GM20000 (cell line): ENCODE results near the gene MORN4.

Experiments used
- DNase-seq: peaks from one replicate; pipeline ENCODE4 v3.0.0; 2012; ENCODE audit warnings: low spot score
- TF ChIP-seq, protein P1 (sequence below): IDR thresholded peaks from 2 replicates; pipeline ENCODE4 v1.5.1; 2012; ENCODE audit warnings: mild to moderate bottlenecking, control low read depth; ENCODE audit errors: extremely low read depth, missing control alignments

Gene MORN4

DNA sequence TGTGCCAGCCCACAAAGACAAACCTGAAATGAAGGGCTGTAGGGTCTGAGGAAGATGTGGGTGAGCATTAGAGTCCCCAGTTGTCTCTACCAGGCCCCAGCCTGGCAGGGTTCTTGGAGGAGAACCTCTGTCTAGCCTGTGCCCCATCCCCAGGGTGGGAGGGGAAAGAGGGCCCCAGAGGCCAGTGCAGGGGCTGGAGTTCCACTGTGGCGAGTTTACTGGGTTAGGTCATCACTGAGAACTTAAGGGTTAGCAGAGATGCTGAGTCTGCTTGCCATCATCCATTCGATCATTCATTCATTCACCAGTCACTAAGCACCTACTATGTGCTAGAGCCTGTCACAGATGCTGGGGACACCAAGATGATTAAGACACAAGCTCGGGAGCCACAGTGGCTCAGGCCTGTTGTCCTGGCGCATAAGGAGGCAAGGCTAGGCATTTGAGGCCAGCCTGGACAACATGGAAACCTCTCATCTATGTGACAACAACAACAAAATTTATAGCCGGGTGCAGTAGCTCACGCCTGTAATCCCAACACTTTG lies 58.1 kb downstream of the MORN4 start:
- TF ChIP-seq, protein P1, sequence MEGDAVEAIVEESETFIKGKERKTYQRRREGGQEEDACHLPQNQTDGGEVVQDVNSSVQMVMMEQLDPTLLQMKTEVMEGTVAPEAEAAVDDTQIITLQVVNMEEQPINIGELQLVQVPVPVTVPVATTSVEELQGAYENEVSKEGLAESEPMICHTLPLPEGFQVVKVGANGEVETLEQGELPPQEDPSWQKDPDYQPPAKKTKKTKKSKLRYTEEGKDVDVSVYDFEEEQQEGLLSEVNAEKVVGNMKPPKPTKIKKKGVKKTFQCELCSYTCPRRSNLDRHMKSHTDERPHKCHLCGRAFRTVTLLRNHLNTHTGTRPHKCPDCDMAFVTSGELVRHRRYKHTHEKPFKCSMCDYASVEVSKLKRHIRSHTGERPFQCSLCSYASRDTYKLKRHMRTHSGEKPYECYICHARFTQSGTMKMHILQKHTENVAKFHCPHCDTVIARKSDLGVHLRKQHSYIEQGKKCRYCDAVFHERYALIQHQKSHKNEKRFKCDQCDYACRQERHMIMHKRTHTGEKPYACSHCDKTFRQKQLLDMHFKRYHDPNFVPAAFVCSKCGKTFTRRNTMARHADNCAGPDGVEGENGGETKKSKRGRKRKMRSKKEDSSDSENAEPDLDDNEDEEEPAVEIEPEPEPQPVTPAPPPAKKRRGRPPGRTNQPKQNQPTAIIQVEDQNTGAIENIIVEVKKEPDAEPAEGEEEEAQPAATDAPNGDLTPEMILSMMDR = no peak
- no peak for DNase-seq

DNA sequence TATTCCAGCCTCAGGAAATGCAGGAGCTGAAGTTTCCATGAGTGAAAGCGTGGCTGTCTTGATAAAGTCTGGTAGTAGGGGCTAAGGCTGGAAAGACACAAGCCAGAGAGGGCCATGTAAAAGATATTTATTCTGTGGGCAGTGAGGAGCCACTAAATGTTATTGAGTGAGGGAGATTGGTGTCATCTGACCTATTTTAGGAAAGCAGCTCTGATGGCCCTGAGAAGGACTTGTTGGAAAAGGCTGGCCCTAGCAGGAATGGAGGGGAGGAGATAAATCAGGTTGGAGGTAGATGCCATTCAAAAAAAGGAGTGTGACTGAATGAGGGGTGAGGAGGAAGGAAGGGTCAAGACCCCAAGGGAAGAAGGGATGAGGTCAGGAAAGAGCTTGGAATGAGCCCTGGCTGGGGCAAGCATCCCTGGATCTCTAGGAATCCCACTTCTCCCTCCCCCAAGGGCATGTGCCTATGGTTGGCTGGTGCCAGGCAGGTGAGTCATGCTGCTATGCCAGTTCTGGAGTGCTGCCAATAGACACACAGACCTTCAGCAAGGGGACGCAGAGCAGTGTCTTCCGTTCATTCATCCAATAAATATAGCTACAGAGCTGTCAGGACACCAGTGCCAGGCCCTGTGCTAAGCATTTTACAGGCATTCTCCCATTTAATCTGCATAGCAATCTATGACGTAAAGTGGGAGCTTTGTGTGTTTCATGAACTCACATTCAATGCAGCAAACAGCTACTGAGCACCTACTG lies 58.8 kb downstream of the MORN4 start:
- TF ChIP-seq, protein P1 = no peak
- no peak for DNase-seq

DNA sequence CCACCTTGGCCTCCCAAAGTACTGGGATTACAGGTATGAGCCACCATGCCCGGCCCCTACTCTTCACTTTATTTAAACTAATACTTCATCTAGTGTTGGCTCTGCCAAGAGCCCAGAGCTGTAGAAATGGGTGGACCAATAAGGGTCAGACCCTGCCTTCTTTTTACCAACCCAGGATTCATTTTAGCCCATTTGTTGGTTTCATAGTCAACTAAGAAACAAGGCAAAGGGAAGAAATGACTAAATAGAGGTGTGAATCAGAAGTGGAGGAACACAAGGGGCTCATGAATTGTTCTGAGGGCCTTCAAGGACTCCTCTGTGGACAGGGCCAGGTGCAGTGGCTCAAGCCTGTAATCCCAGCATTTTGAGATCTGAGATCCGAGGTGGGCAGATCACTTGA lies 59.6 kb downstream of the MORN4 start:
- TF ChIP-seq, protein P1 = no peak
- DNase-seq = no peak

DNA sequence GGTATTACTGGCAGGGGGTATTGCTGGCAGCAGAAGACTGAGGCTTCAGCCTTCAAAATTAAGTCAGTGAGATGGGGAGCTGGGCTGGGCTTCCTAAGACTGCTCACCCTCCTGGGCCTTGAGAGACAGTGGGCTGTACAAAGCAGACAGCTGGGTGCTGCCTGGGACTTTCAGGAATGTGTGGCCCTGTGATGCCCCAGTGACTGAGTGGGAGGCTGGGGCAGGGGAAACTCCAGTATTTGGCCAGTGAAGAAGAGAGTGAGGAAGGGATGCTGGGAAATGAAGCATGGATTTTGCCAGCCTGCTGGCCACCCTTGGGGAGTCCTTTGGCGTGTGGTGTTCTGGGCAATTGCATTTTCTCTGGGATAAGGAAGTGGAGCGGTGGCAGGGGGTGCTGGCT lies 60.3 kb downstream of the MORN4 start:
- TF ChIP-seq, protein P1 = no peak
- no peak for DNase-seq

DNA sequence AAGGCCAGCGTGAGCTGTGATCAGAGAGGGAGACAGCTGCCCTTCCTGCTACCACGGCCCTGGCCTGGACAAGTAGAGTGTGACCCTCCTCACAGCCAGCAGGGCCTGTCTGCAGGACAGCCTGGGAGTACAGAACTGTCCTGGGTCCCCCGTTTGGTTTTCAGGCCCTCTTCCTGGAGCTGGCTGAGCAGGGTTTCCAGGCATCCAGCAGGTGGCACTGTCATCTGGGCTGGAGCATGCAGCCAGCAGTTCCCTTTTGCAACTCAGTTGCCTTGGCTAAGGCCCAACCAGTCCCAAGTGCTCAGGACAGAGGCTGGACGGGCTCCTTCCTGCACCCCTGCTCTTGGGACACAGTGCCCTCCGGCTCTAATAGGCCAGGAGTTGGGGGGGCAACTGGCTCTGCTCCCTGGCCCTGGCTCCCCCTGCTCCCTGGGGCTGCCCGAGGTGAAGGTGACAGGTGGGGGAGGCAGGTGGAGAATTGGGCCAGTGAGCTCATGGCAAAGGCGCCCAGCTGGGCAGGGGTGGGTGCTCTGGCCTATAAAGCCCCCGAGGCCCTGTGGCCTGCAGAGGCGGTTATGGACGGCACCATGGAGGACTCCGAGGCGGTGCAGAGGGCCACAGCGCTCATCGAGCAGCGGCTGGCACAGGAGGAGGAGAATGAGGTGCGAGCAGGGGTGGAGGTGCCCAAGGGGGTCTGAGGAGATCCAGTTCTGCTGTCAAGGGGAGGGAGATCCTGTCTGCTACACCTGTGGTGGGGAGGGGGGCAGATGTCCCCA lies 60.9 kb downstream of the MORN4 start, which contains the start of gene ANKRD2:
ANKRD2 (plus strand) TSS at position 566 of the 776 bp plus-strand sequence; CDS start at position 576, 10 bp downstream.
- TF ChIP-seq, protein P1 = peak; percentile 87
- peak; percentile 88 for DNase-seq

DNA sequence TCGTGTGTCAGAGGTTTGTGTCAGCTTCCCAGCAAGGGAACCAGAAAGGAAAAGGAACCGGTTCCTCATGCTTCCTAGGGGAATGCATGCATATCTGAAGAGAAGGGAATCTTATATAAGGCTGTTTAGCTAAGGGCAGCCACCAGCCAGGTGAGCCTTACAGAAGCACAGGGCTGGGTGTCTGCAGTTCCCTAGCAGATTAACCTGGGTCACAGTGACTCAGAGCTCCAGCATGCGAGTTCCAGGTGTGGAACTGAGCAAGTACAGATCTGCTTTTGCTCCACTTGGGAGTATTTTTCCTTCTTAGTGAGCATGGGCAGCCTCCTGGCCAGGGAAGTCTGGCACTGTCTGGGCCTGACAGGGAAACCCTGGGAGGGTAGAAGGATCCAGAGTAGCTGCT lies 61.7 kb downstream of the MORN4 start:
- TF ChIP-seq, protein P1 = no peak
- no peak for DNase-seq
